ENCODE results near the gene CYP4F3.
"Not testable (repeated sequence)": the region's sequence is repeated elsewhere in the genome, so short reads cannot be mapped to it uniquely, and the experiment has no call there.

Gene CYP4F3

GRCh38 chr19:15666883-15667282 lies 26.2 kb downstream of the CYP4F3 start:
- no peak for DNase-seq (ENCODE audit: low spot score)

- DNase-seq (ENCODE audit: low spot score) = no peak
Measured at GRCh38 chr19:15669440-15669839, 28.7 kb downstream of the CYP4F3 start.

- no peak for DNase-seq (ENCODE audit: low spot score)
Measured at GRCh38 chr19:15669891-15670290, 29.2 kb downstream of the CYP4F3 start.

- DNase-seq (ENCODE audit: low spot score) = no peak
Measured at GRCh38 chr19:15671237-15671821, 30.6 kb downstream of the CYP4F3 start.

GRCh38 chr19:15671891-15672579 lies 31.3 kb downstream of the CYP4F3 start:
- DNase-seq (ENCODE audit: low spot score) = no peak

- peak; percentile 22 for DNase-seq (ENCODE audit: low spot score)
Measured at GRCh38 chr19:15672580-15673175, 32.0 kb downstream of the CYP4F3 start, which contains the start of gene CYP4F12. TSS of gene CYP4F12 (plus strand) at chr19:15673087. CDS start at chr19:15673530, 443 bp downstream.

GRCh38 chr19:15673176-15673654 lies 32.5 kb downstream of the CYP4F3 start:
- DNase-seq (ENCODE audit: low spot score) = no peak

- DNase-seq (ENCODE audit: low spot score) = no peak
Measured at GRCh38 chr19:15675560-15675959, 34.9 kb downstream of the CYP4F3 start.

GRCh38 chr19:15679089-15679488 lies 38.4 kb downstream of the CYP4F3 start:
- DNase-seq (ENCODE audit: low spot score) = no peak

- DNase-seq (ENCODE audit: low spot score) = not testable (repeated sequence)
Measured at GRCh38 chr19:15679865-15680264, 39.2 kb downstream of the CYP4F3 start.

GRCh38 chr19:15680478-15681322 lies 40.0 kb downstream of the CYP4F3 start:
- no peak for DNase-seq (ENCODE audit: low spot score)

- DNase-seq (ENCODE audit: low spot score) = no peak
Measured at GRCh38 chr19:15683411-15683810, 42.7 kb downstream of the CYP4F3 start.

- no peak for DNase-seq (ENCODE audit: low spot score)
Measured at GRCh38 chr19:15684828-15685227, 44.1 kb downstream of the CYP4F3 start.

- no peak for DNase-seq (ENCODE audit: low spot score)
Measured at GRCh38 chr19:15696654-15697194, 56.0 kb downstream of the CYP4F3 start.

- no peak for DNase-seq (ENCODE audit: low spot score)
Measured at GRCh38 chr19:15701757-15702533, 61.2 kb downstream of the CYP4F3 start.

- DNase-seq (ENCODE audit: low spot score) = peak; percentile 15
Measured at GRCh38 chr19:15702534-15702930, 61.8 kb downstream of the CYP4F3 start.
